ENCODE results near the gene CCDC40.

CCDC40 gene

DNA sequence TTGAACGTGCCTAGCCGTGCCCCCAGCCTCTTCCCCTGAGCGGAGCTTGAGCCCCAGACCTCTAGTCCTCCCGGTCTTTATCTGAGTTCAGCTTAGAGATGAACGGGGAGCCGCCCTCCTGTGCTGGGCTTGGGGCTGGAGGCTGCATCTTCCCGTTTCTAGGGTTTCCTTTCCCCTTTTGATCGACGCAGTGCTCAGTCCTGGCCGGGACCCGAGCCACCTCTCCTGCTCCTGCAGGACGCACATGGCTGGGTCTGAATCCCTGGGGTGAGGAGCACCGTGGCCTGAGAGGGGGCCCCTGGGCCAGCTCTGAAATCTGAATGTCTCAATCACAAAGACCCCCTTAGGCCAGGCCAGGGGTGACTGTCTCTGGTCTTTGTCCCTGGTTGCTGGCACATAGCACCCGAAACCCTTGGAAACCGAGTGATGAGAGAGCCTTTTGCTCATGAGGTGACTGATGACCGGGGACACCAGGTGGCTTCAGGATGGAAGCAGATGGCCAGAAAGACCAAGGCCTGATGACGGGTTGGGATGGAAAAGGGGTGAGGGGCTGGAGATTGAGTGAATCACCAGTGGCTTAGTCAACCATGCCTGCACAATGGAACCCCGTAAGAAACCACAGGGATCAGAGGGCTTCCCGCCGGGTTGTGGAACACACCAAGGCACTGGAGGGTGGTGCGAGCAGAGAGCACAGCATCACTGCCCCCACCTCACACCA is 65.7 kb downstream of the CCDC40 start:
- no peak for DNase-seq (ENCODE audit: low read depth)

DNA sequence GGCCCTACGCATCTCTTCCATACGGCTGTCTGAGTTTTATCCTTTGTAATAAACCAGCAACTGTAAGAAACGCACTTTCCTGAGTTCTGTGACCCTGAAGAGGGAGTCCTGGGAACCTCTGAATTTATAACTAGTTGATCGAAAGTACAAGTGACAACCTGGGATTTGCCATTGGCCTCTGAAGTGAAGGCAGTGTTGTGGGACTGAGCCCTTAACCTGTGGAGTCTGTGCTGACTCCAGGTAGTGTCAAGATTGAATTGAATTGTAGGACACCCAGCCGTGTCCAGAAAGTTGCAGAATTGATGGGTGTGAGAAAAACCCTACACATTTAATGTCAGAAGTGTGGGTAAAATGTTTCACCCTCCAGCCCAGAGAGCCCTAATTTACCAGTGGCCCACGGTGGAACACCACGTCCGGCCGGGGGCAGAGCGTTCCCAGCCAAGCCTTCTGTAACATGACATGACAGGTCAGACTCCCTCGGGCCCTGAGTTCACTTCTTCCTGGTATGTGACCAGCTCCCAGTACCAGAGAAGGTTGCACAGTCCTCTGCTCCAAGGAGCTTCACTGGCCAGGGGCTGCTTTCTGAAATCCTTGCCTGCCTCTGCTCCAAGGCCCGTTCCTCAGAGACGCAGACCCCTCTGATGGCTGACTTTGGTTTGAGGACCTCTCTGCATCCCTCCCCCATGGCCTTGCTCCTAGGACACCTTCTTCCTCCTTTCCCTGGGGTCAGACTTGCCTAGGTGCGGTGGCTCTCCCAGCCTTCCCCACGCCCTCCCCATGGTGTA is 66.4 kb downstream of the CCDC40 start:
- no peak for DNase-seq (ENCODE audit: low read depth)

DNA sequence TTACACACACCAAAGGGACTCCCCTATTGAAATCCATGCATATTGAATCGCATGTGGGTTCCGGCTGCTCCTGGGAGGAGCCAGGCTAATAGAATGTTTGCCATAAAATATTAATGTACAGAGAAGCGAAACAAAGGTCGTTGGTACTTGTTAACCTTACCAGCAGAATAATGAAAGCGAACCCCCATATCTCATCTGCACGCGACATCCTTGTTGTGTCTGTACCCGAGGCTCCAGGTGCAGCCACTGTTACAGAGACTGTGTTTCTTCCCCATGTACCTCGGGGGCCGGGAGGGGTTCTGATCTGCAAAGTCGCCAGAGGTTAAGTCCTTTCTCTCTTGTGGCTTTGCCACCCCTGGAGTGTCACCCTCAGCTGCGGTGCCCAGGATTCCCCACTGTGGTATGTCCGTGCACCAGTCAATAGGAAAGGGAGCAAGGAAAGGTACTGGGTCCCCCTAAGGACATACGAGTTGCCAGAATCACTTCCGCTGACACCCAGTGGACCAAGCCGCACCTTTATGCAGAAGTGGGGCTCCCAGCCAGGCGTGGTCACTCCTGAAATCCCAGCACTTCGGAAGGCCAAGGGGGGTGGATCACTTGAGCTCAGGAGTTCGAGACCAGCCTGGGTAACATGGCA is 67.1 kb downstream of the CCDC40 start:
- no peak for DNase-seq (ENCODE audit: low read depth)

DNA sequence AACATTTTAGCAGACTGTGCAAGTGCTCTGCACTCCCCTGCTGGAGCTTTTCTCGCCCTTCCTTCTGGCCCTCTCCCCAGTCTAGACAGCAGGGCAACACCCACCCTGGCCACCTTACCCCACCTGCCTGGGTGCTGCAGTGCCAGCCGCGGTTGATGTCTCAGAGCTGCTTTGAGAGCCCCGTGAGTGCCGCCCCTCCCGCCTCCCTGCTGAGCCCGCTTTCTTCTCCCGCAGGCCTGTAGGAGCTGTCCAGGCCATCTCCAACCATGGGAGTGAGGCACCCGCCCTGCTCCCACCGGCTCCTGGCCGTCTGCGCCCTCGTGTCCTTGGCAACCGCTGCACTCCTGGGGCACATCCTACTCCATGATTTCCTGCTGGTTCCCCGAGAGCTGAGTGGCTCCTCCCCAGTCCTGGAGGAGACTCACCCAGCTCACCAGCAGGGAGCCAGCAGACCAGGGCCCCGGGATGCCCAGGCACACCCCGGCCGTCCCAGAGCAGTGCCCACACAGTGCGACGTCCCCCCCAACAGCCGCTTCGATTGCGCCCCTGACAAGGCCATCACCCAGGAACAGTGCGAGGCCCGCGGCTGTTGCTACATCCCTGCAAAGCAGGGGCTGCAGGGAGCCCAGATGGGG is 68.0 kb downstream of the CCDC40 start:
- no peak for DNase-seq (ENCODE audit: low read depth)

DNA sequence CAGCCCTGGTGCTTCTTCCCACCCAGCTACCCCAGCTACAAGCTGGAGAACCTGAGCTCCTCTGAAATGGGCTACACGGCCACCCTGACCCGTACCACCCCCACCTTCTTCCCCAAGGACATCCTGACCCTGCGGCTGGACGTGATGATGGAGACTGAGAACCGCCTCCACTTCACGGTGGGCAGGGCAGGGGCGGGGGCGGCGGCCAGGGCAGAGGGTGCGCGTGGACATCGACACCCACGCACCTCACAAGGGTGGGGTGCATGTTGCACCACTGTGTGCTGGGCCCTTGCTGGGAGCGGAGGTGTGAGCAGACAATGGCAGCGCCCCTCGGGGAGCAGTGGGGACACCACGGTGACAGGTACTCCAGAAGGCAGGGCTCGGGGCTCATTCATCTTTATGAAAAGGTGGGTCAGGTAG is 68.5 kb downstream of the CCDC40 start:
- DNase-seq (ENCODE audit: low read depth), result no peak

DNA sequence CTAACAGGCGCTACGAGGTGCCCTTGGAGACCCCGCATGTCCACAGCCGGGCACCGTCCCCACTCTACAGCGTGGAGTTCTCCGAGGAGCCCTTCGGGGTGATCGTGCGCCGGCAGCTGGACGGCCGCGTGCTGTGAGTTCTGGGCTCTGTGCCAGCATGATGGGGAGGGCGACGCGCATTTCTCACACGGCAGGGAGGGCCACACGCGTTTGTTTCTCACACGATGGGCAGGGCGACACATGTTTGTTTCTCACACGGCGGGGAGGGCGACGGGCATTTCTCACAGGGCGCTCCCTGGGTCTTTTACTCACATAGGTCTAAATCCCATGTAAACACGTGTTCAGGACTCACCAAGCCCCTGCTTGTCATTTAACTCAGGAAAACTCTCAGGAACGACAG is 69.3 kb downstream of the CCDC40 start:
- no peak for DNase-seq (ENCODE audit: low read depth)

DNA sequence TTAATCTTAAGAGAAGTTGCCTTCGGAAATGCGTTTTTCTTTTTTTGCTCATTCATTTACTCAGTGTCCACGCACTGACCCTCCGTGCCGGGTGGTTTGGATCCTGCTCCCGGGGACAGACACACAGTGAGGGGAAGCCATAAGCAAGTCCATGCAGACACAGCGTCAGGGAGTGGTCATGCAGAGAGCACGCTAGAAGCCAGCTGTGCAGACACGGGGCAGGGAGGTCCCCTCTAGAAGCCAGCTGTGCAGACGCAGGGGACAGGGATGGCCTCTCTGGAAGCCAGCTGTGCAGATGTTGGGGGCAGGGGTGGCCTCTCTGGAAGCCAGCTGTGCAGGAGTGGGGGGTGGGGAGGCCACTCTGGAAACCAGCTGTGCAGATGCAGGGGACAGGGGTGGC is 69.7 kb downstream of the CCDC40 start:
- no peak for DNase-seq (ENCODE audit: low read depth)

DNA sequence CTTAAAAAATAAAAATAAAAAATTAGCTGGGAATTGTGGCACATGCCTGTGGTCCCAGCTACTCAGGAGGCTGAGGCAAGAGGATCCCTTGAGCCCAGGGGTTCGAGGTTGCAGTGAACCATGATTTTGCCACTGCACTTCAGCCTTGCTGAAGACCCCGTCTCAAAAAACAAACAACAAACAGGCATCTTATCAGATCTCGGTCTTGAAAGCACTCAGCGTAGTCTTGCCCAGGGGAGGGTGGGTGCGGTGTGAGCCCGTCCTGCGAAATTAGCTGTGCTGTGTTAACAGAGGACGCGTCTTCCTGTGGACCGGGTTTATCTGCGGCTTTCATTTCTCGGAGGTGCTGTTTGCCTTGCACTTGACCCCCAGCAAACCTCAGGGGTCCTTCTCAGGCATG is 70.3 kb downstream of the CCDC40 start:
- no peak for DNase-seq (ENCODE audit: low read depth)

DNA sequence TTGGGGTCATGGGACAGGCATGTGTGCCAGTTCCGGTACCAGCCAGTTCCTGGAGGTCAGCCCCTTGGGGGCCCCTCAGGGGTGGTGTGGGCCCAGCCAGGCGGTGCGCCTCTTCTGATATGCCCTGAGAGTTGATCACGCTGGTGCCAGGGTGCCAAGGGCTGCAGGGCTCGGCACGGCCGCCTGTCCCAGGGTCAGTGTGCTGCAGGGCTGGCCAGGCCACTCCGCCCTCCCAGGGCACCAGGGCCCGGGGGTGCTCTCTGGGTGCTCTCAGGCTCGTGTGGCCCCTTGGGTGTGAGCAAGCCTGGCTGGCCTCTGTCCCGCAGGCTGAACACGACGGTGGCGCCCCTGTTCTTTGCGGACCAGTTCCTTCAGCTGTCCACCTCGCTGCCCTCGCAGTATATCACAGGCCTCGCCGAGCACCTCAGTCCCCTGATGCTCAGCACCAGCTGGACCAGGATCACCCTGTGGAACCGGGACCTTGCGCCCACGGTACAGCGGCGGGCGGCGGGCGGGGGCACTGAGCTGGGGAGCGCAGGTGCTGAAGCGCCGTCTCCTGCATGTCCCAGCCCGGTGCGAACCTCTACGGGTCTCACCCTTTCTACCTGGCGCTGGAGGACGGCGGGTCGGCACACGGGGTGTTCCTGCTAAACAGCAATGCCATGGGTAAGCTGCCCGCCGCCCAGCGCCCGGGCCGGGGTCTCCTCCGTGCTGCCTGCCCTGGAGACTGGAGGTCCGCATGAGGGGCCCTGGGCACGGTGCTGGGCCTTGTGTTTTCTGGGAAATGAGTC is 71.0 kb downstream of the CCDC40 start:
- DNase-seq (ENCODE audit: low read depth), result no peak

DNA sequence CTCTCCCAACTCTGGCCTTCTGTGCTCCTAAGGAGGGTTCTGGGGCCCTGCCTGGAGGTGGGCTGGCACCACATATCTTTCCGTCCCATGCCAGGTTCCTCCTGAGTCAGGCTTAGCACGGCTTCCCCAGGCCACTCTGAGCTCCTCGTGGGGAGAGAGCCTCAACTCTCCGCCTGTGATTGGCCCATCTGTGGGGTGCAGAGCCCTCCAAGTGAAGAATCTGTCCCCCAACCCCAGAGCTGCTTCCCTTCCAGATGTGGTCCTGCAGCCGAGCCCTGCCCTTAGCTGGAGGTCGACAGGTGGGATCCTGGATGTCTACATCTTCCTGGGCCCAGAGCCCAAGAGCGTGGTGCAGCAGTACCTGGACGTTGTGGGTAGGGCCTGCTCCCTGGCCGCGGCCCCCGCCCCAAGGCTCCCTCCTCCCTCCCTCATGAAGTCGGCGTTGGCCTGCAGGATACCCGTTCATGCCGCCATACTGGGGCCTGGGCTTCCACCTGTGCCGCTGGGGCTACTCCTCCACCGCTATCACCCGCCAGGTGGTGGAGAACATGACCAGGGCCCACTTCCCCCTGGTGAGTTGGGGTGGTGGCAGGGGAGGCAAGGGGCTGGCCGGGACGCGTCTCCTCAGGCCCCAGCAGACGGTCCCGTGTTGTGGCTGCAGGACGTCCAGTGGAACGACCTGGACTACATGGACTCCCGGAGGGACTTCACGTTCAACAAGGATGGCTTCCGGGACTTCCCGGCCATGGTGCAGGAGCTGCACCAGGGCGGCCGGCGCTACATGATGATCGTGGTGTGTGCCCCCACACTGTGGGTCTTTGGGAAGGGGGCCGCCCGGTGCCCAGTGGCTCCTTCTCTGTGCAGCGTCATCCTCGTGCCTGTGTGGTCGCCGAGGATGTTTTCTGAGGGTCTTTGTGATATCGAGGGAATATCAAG is 71.9 kb downstream of the CCDC40 start:
- no peak for DNase-seq (ENCODE audit: low read depth)

DNA sequence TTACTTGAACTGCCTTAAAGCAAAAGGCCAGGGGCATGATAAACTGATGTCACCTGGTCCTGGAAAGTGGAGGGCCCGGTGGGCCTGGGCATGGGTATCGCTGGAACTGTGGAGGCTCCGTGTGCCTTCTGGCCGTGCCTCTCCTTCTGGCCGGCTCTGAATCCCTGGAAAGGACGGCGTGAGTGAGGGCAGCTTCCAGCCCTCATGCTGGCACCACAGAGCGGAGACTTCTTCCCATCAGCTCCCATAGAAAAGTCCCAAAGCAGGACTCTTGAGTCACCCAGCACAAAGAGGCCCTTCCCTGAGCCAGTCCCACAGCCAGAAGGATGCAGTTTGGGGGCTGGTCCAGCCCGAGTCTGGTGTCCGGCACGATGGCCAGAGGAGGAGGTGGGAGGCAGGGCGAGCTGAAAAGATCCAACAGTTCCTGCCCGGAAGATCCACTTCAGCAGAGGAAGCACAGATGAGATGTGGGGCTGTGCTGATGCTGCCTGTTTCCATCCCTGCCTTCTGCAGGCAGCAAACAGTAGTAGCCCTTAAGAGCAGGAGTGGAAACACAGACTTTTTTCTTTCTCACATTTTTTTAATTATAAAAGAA is 72.7 kb downstream of the CCDC40 start:
- DNase-seq (ENCODE audit: low read depth), result no peak

DNA sequence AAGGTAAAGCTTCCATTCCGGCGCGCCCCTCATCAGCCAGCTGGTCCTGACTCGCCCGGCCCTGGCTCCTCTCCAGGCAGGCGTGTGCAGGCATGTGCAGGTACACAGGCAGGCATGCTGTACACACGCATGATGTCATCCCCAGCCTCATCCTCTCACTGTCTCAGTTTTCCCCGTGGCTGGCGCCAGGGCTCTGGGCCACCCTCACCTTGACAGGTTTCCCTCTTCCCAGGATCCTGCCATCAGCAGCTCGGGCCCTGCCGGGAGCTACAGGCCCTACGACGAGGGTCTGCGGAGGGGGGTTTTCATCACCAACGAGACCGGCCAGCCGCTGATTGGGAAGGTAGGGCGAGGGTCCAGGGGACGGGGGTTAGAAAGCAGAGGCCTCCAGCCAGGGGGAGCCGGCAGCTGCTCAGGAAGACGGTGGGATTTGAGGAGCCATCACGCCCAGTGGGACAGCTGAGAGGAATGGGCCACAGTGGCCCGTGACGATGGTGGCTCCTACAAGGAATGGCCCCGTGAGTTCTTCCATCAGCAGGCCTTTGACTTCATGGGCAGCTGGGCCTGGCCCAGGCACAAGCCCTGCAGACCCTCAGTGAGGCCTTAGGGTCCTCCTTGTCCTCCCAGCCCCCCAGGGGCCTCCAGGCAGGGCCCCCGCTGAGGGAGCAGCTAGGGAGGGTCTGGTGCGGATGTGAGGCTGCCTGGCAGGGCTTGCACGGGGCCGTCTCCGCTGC is 73.4 kb downstream of the CCDC40 start:
- DNase-seq (ENCODE audit: low read depth), result no peak

DNA sequence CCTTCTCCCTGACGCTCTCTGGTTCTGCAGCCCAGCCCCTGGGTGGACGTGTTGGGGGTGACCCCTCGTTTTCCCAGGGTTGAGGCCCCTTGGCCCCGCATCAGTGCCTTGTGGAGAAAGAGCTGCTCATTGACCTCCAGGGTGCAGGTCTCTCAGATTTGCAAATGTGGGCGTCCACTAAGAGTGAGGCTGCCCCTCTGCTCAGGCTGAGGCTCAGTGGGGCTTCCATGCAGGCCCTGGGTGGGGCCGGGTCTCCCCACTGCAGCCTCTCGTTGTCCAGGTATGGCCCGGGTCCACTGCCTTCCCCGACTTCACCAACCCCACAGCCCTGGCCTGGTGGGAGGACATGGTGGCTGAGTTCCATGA is 74.0 kb downstream of the CCDC40 start:
- no peak for DNase-seq (ENCODE audit: low read depth)

DNA sequence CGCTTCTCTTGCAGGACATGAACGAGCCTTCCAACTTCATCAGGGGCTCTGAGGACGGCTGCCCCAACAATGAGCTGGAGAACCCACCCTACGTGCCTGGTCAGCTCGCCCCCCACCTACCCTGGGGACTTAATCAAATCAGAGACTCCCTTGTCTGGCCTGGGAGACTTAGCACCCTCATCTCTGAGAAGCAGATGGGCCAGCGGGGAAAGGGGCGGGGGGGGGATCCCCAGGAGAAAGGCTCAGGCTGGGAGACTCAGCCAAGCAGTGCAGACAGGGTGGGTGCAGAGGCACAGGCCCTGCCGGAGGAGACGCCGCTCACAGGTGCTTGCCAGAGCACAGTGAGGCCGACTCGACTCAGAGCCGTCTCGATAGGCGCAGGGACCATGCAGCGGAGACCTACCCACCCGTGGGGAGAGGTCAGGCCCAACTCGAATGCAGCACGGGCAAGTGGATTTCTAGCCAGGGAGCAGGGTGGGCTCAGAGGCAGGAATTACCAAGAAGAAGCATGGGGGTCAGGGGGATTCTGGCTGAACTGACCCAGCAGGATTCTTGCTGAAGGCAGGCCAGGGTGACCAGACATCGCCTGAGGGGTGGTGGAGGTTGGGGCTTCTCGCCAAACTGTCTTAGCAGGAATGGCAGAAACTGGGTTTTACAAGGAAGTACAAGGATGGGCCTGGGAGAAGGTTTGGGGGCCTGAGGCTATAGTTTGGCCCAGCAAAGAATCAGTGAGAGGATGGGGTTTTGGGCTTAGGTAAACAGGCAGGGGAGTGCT is 74.7 kb downstream of the CCDC40 start:
- no peak for DNase-seq (ENCODE audit: low read depth)

DNA sequence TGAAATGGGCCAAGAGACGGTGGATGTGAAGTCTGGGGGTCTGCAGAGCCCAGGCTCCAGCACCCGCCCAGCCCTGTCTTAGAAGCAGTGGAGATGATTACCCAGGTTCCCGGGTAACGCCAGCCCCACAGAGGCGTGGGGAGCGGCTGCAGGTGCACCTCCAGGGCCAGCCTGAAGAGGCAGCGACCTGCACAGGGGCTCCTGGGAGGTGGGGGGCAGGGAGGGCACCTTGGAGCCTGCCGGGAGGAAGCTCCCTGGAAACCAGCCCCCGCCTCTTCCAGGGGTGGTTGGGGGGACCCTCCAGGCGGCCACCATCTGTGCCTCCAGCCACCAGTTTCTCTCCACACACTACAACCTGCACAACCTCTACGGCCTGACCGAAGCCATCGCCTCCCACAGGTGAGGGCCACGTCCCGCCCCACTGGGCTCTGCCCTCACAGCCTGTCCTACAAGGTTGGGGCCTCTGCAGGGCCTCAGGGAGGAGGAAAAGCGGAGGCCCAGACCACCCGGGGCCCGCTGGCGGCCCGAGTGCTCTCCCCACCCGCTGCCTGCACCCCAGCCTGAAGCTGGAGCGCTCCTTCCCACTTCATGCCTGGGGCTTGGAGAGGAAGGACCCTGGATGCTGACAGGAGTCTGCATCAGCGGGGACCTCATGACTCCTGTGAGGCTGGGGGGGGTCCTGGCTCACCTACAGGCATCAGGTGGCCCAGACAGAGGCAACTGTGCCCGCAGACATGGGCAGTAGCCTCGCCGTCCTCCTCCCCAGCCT is 75.4 kb downstream of the CCDC40 start:
- DNase-seq (ENCODE audit: low read depth), result no peak

DNA sequence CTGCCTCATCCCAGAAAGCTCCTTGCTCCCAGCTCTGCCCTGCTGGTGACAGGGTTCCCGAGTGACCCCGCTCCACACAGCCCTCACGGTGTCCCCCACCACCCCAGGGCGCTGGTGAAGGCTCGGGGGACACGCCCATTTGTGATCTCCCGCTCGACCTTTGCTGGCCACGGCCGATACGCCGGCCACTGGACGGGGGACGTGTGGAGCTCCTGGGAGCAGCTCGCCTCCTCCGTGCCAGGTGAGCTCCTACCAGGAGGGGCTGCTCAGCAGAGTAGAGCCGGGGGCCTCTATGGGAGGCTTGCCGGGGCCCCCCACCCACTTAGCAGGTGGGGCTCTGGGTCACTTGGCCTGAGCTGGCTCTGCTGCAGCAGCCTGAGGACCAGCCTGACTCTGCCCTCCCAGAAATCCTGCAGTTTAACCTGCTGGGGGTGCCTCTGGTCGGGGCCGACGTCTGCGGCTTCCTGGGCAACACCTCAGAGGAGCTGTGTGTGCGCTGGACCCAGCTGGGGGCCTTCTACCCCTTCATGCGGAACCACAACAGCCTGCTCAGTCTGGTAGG is 76.1 kb downstream of the CCDC40 start:
- no peak for DNase-seq (ENCODE audit: low read depth)

DNA sequence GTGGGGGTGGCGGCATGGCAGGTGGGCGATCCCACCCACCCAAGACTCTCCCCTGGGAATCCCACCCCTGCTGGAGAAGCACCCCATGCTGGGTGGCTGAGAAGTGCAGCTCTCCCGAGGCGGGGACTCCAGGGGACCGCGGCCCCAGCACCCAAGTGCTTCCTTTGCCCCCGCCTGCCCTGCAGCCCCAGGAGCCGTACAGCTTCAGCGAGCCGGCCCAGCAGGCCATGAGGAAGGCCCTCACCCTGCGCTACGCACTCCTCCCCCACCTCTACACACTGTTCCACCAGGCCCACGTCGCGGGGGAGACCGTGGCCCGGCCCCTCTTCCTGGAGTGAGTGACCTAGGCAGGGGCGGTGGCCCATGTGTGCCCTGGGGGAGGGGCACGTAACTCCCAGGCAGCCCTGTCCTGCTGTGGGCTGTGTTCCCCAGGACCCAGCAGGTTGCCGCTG is 76.6 kb downstream of the CCDC40 start:
- DNase-seq (ENCODE audit: low read depth), result no peak

DNA sequence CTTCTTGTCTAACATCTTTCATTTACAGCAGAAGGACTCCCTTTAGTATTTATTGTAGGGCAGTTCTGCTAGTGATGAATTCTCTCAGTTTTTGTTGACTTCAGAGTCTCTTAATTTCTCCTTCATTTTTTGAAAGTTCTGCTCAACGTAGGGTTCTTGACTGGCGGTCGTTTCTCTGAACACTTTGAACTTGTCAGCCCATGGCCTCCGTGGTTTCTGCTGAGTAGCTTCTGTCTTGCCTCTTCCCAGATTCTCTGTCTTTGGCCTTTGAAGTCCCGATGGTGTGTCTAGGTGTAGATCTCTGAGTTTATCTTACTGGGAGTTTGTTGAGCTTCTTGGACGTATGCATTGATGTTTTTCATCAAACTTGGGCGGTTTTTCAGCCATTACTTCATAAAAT is 78.3 kb downstream of the CCDC40 start:
- no peak for DNase-seq (ENCODE audit: low read depth)
